Peyer's patch (tissue), 4 donors: ENCODE measurements around the gene NWD2. TPM values are rescaled to one million over a fixed set of nuclear protein-coding genes. Genes with fewer than 3 reads are reported as not detected.

Experiments used
- DNase-seq, 3 donors: peaks; one replicate each; pipeline ENCODE4 v3.0.0-alpha.2; 2017 to 2019
- H3K27ac ChIP-seq, 4 donors: fragments of 200-600 bp; sonication (generic); one replicate each; pipeline ENCODE4 v1.5.1; 2016 to 2019
- H3K27me3 ChIP-seq, 2 donors: fragments of 200-600 bp; sonication (generic); one replicate each; pipeline ENCODE4 v1.5.1; 2019
- H3K36me3 ChIP-seq, 3 donors: fragments of 200-600 bp; sonication (generic); one replicate each; pipeline ENCODE4 v1.5.1; 2016 to 2019
- H3K4me1 ChIP-seq, 4 donors: fragments of 200-600 bp; sonication (generic); one replicate each; pipeline ENCODE4 v1.5.1; 2016 to 2019
- H3K4me3 ChIP-seq, 4 donors: fragments of 200-600 bp; sonication (generic); 1 replicate in 3 of 4; 2 replicates in 1 of 4; pipeline ENCODE4 v1.5.1; 2016 to 2019; ENCODE audit warnings: mild to moderate bottlenecking in 1 of 4
- H3K9me3 ChIP-seq, 4 donors: fragments of 200-600 bp; sonication (generic); one replicate each; pipeline ENCODE4 v1.5.1; 2016 to 2019; ENCODE audit warnings: mild to moderate bottlenecking in 1 of 4
- POLR2A ChIP-seq, 2 donors: fragments of 450-650 bp; IDR thresholded peaks; one replicate each; pipeline ENCODE4 v1.5.1; 2017; ENCODE audit warnings: antibody characterized with exemption in 2 of 2, mild to moderate bottlenecking in 2 of 2, moderate library complexity in 2 of 2
- total RNA-seq, 4 donors: library from RNA; depleted of rRNA; stranded (reverse); fragments of >200 nt; gene quantifications; one replicate each; pipeline ENCODE4 v1.1.0, GENCODE V29; 2016
- TF ChIP-seq, protein P1 (sequence below), 6 experiments: fragments of 450-650 bp in 4 of 6; fragments of 200-600 bp in 2 of 6; sonication (generic) in 1 of 6; IDR thresholded peaks; one replicate each; pipeline ENCODE4 v1.5.1; 2017 to 2019; ENCODE audit warnings: antibody characterized with exemption in 6 of 6, mild to moderate bottlenecking in 3 of 6, moderate library complexity in 1 of 6

The NWD2 gene
- total RNA-seq, 4 donors from 2014 or later, result not detected

DNA sequence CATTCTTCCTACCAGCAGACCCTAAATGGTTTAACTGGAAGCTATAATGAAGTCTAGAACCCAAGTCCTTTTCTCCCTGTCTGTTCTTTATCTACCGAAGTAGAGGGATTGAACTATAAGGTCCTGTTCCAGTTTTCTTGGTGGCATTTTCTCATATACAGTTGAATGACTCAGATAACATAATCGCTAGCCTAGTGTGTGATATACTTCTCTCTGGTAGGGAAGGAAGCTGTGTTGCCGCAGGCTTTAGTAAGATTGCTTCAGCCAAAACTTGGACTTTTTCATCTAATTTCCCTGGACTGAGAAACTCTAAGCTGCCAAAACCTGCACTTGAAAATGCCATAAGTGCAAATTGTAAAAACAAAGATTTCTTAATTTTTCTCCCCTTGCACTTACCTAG lies 123.4 kb downstream of the NWD2 start:
- no peaks in the 10 kb centered on the region for H3K36me3 ChIP-seq
- TF ChIP-seq, protein P1, sequence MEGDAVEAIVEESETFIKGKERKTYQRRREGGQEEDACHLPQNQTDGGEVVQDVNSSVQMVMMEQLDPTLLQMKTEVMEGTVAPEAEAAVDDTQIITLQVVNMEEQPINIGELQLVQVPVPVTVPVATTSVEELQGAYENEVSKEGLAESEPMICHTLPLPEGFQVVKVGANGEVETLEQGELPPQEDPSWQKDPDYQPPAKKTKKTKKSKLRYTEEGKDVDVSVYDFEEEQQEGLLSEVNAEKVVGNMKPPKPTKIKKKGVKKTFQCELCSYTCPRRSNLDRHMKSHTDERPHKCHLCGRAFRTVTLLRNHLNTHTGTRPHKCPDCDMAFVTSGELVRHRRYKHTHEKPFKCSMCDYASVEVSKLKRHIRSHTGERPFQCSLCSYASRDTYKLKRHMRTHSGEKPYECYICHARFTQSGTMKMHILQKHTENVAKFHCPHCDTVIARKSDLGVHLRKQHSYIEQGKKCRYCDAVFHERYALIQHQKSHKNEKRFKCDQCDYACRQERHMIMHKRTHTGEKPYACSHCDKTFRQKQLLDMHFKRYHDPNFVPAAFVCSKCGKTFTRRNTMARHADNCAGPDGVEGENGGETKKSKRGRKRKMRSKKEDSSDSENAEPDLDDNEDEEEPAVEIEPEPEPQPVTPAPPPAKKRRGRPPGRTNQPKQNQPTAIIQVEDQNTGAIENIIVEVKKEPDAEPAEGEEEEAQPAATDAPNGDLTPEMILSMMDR (IDR thresholded peaks at IDR 0.05), result no peak
- no peak for TF ChIP-seq POLR2A (IDR thresholded peaks at IDR 0.05)
- no peak overlapping the region for H3K27ac ChIP-seq
- no peak for DNase-seq
- no peaks in the 10 kb centered on the region for H3K27me3 ChIP-seq
- no peak overlapping the region for H3K4me3 ChIP-seq
- H3K9me3 ChIP-seq, result no peaks in the 10 kb centered on the region
- no peaks in the 10 kb centered on the region for H3K4me1 ChIP-seq

DNA sequence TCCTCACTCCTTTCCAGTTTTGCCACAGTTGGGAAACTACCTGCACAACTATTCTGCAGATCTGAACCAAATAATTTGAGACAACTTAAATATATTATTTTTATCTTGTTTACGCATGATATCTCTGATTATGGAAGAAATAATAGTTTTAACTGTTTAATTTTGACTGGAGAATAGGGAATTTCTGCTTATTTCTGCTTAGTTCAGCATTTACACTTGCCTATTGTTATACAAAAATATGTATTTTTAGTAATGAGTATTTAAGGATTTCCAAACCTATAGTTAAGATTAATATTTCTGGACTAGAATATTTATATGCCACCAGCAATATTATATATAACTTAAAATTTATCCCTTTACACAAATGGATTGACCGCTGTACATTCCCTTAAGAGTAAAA lies 125.5 kb downstream of the NWD2 start:
- no peak for TF ChIP-seq POLR2A (IDR thresholded peaks at IDR 0.05)
- TF ChIP-seq, protein P1 (IDR thresholded peaks at IDR 0.05), result no peak
- H3K36me3 ChIP-seq, result no peaks in the 10 kb centered on the region
- H3K27me3 ChIP-seq, result no peaks in the 10 kb centered on the region
- DNase-seq, result no peak
- no peak overlapping the region for H3K4me3 ChIP-seq
- no peaks in the 10 kb centered on the region for H3K9me3 ChIP-seq
- H3K27ac ChIP-seq, result no peak overlapping the region
- no peaks in the 10 kb centered on the region for H3K4me1 ChIP-seq

DNA sequence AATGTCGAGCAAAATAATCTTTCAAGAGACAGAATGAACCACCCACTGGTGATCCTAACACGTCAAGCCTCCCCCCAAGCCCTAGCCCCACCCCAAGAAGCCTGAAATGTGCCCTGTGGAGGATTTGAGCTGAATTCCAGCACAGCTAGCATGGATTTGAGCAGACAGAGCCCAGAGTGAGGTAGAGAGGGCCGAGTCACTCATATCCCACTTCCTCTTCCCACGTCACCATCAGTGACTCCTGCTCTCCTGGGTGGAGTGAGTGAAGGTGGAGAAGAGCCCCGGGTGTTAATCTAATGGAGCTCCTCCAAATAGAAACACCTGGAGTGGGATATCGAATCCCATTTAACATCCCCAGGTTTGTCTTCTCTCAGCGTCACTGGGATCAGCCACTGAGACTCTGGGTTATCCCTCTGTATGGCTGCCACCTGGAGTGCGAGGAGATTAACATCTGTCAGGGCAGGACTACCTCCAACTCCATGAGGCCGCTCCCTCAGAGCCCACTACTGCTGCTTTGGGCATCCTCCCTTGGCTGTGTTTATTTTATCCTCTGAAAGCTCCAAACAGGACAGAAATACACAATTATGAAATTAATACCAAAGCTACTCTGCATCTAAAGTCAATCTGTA lies 136.6 kb downstream of the NWD2 start:
- TF ChIP-seq POLR2A (IDR thresholded peaks at IDR 0.05), result no peak
- TF ChIP-seq, protein P1 (IDR thresholded peaks at IDR 0.05), result no peak
- Histone ChIP-seq H3K27me3 (no peaks in the 10 kb centered on the region), H3K4me1 (no peaks in the 10 kb centered on the region)

GRCh38 chr4:37383579-37384229 lies 139.2 kb downstream of the NWD2 start:
- Histone ChIP-seq H3K27ac (no peak overlapping the region), H3K4me1 (no peaks in the 10 kb centered on the region), H3K4me3 (no peak overlapping the region), H3K9me3 (no peaks in the 10 kb centered on the region), H3K36me3 (no peaks in the 10 kb centered on the region), H3K27me3 (no peaks in the 10 kb centered on the region)
- no peak for DNase-seq
- TF ChIP-seq POLR2A (IDR thresholded peaks at IDR 0.05), result no peak
- TF ChIP-seq, protein P1 (IDR thresholded peaks at IDR 0.05), result peak in 5 of 6 experiments; percentile 20 to 72 (median 64)

More for the DNA sequence above, 136.6 kb downstream of the NWD2 start:
- Histone ChIP-seq H3K9me3 (no peaks in the 10 kb centered on the region), H3K27ac (no peak overlapping the region), H3K4me3 (no peak overlapping the region), H3K36me3 (no peaks in the 10 kb centered on the region)
- no peak for DNase-seq

GRCh38 chr4:37385424-37385823 lies 140.9 kb downstream of the NWD2 start:
- no peaks in the 10 kb centered on the region for H3K9me3 ChIP-seq
- DNase-seq, result no peak

More at GRCh38 chr4:37385424-37385823, 140.9 kb downstream of the NWD2 start:
- no peak overlapping the region for H3K4me3 ChIP-seq
- H3K4me1 ChIP-seq, result peaks cover 0 to 3% (median 0%) of the 10 kb centered on the region in 4 donors
- no peak for TF ChIP-seq POLR2A (IDR thresholded peaks at IDR 0.05)
- TF ChIP-seq, protein P1 (IDR thresholded peaks at IDR 0.05), result no peak
- no peaks in the 10 kb centered on the region for H3K27me3 ChIP-seq
- no peak overlapping the region for H3K27ac ChIP-seq
- H3K36me3 ChIP-seq, result no peaks in the 10 kb centered on the region
